CD4-positive, alpha-beta T cell treated with Interleukin-6 for 4 hours (primary cell): ENCODE results near the gene SPATA21.
"Not testable (repeated sequence)": the region's sequence is repeated elsewhere in the genome, so short reads cannot be mapped to it uniquely, and the experiment has no call there.

Source experiments
- DNase-seq: peaks from one replicate; pipeline ENCODE4 v3.0.0-alpha.2; 2020; ENCODE audit warnings: mixed read lengths

Gene SPATA21

GRCh38 chr1:16436946-16437474 is at the start of gene SPATA21:
SPATA21 (minus strand) TSS chr1:16437424; CDS start chr1:16431371, 6,053 bp downstream.
- no peak for DNase-seq

GRCh38 chr1:16487011-16487410 is 49.8 kb upstream of the SPATA21 start:
- DNase-seq = not testable (repeated sequence)

DNA sequence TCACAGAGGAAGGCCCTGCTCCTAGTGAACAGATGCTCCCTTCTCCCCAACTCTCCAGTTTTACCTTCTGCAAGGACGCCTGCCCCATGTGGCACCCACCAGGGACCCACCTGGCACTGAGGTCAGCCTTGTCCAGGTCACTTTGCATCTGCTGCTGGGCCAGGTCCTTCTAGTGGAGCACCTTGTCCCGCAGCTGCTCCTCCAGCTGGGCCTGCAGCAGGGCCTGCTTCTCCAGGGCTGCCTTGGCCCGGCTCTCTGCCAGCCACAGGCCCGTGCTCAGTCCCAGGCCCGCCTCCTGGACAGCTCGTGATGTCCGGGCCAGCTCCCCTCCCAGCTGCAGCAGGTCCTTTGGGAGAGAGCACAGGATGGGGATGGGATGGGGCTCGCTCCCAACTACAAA is 49.1 kb upstream of the SPATA21 start:
- not testable (repeated sequence) for DNase-seq

GRCh38 chr1:16484931-16485330 is 47.7 kb upstream of the SPATA21 start:
- no peak for DNase-seq

GRCh38 chr1:16484501-16484835 is 47.2 kb upstream of the SPATA21 start:
- DNase-seq = no peak

DNA sequence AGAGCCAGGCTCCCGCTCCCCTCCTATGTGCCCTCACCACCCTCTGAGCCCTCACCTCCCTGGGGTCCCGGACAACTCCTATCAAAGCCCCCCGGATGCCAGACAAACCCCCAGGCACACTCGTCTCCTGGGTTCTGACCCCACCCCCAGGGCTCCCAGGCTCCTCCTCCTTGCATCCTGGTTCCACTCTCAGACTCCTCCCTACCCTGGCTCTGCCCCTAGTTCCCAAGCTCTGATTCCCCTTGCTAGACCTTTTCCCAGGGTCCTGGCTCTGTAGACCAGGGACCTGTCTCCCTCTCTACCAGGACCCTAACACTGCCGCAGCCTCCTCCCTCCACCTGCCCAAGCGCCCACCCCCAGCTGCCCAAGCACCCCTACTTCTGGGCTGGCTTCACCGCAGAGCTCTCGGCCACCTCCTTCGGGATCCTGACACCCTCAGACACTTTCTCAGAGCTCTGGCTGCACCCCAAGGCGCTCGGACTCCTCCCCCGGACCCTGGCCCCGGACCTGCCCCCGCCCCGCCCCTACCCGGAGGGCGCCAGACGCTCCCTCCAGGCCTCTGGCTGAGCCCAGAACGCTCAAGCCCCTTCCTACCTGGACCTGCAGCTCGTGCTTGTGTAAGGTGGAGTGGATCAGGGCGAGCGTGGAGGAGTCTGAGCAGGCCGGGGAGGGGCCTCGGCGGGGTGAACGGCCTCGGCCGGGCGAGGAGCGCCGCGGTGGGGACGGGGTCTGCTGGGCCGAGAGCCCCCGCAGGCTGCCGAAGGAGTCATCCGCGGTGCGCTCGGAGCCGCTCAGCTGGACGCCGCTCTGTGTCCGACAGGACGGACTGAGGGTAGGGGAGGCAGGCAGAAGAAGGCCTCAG is 46.6 kb upstream of the SPATA21 start:
- not testable (repeated sequence) for DNase-seq

GRCh38 chr1:16483146-16483545 is 45.9 kb upstream of the SPATA21 start:
- not testable (repeated sequence) for DNase-seq

- no peak for DNase-seq
These were observed 40.9 kb upstream of the SPATA21 start for GRCh38 chr1:16478091-16478490.

DNA sequence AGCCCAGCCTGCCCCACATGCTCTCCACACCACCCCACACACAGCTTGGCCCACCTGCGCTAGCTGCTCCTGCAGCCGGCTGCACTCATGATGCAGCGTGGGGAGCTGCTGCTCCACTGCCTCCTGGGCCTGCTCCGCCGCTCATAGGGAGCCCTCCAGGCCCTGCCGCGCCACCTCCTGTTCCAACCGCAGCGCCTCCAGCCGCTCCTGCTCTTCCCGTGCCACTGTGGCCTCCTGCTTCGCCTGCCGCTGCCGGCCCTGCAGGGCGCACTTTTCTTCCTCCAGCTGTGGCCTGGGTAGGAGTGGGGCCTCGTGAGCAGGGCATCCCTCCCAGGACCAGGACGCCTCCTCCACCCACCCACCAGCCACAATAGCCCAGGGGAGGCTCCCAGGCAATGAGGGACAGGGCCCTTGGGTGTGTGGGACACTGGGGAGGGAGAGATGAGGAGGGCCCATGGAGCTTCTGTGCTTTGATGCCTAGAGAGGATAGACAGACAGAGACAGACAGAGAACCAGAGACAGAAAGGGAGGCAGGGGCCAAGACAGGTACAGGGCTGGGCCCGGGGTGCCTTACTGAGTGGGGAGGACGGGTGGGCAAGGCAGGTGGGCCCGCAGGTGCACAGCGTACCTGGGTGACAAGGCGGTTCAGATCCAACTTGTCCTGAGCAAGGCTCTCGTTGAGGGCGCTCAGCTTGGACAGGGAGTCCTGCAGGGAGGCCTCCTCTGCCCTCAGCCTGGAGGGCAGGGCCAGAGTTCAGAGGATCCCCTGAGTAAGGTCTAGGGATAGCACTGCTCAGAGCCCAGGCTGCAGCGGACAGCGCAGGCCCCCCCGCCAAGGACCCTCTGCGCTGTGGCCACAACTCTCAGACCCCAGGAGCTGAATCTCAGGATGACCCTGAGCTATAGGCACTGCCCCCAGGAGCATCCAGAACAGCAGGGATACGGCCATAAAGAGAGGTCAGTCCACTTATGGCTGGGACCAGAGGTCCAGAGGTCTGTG is 38.8 kb upstream of the SPATA21 start:
- not testable (repeated sequence) for DNase-seq

DNA sequence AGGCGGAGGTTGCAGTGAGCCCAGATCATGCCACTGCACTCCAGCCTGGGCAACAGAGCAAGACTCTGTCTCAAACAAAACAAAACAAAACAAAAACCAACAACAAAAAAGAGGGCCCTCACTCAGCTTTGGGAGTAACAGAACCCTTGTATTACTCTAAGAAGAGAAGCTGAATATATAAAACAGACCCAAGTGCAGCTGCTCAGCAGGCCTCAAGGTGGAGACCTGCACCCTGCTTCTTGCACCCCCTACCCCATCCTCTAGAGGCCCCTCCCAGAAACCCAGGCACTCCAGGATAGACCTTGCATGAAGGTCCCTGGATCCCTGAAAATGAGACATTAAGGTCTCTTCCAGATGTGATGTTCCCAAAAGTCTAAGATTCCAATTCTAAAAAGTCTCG is 37.7 kb upstream of the SPATA21 start:
- not testable (repeated sequence) for DNase-seq

DNA sequence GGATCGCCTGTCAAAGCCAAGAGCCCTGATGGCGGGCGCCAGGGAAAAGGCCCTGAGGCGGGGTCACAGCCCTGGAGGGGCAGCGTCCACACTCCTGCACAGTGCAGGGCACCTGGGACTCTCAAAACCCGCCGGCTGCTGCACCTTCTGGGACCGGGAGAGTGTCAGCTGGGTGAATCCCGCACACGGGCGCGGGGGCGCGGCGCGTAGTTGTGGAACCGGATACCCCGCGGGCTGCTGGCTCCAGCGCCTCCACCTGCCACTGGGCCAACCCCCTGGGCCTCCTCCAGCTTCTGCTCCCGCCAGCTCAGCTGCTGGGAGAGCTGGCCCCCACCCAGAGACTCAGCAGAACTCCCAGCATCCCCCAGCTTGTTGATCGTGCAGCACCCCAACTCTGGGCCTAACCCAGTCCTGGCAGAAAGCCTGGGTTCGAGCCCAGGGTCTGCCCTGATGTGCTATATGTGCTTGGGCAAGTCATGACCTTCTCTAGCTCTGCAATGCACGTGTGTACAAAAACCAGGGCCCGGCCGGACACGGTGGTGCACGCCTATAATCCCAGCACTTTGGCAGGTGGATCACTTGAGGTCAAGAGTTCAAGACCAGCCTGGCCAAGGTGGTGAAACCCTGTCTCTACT is 37.1 kb upstream of the SPATA21 start:
- DNase-seq = no peak

DNA sequence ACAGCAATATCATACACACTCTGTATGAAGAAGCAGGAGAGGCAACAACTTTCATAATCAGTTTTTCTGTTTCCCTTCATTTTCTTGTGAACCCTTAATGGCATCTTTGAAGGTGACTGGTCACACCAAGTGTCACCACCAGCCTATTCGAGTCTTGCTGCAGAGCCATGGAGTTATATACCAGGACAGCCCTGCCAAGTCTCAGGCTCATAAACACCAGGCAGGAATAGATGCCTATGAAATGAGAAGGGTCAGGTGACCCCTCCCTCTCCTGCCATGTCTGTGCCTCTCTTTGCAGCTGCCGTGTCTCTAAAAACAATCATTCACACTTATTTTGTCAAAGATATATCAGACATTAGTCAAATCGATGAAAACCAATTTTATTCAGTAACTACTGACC is 31.3 kb upstream of the SPATA21 start:
- DNase-seq = no peak

DNA sequence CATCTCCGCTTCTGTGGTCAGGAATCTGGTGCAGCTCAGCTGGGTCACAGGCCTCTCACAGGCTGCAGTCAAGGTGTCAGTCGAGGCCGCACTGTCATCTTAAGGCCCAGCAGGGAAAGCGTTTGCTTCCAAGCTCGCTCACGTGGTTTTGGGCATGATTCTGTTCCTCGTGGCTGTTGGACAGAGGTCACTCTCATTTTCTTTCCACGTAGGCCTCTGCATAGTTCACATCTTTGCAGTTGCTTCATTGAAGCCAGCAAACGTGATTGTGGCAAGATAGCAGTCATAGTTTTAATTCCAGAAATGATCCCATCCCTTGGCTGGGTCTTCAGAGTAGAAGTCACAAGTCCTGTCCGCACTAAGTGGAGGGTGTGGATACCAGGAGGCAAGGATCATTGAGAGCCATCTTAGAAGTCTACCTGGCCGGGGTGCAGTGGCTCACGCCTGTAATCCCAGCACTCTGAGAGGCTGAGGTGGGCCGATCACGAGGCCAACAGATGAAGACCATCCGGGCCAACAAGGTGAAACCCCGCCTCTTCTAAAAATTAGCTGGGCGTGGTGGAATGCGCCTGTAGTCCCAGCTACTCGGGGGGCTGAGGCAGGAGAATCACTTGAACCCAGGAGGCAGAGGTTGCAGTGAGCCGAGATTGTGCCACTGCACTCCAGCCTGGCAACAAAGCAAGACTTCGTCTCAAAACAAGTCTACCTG is 27.8 kb upstream of the SPATA21 start:
- DNase-seq = no peak

GRCh38 chr1:16462773-16463330 is 25.6 kb upstream of the SPATA21 start:
- no peak for DNase-seq

- no peak for DNase-seq
These were observed 24.5 kb upstream of the SPATA21 start for GRCh38 chr1:16461681-16462080.

- DNase-seq = no peak
These were observed 22.2 kb upstream of the SPATA21 start for GRCh38 chr1:16459352-16459925.

DNA sequence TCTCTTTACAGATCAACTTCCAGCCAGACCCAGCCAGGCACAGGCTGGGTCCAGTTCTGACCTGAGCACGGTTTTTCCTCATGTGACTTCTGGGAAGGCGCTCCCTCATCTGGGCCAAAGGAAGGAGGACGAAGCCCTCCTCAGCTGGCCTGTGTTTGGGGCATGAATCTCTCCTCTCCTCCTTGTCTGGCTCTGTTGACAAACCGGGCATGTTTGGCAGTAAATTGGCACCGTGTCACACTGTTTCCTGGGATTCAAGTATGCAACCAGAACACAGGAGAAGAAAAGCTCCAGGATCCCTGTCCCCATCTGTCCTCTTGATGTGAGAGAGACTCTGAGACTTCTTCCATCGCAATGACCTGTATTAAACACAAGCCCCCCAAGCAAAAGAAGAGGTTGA is 21.6 kb upstream of the SPATA21 start:
- DNase-seq = no peak

- not testable (repeated sequence) for DNase-seq
These were observed 18.9 kb upstream of the SPATA21 start for GRCh38 chr1:16456151-16456550.

DNA sequence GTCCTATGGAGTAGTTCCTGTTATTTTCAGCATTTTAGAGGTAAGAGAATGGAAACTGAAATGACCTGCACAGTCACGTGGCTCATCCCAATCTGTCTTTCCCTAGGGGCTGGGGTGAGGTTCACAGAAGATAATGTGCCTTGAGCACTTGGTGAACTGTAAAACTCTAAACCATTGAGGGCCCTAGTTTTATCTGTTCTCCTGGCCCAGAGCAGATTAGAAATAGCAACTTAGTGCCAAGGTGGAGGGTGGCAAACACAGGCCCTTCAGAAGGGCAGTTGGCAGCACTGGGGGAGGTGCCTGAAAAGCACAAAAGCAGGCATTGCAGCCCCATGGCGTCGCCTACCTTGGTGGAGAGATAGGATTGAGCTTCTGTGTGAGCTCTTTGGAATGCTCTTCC is 17.7 kb upstream of the SPATA21 start:
- not testable (repeated sequence) for DNase-seq

DNA sequence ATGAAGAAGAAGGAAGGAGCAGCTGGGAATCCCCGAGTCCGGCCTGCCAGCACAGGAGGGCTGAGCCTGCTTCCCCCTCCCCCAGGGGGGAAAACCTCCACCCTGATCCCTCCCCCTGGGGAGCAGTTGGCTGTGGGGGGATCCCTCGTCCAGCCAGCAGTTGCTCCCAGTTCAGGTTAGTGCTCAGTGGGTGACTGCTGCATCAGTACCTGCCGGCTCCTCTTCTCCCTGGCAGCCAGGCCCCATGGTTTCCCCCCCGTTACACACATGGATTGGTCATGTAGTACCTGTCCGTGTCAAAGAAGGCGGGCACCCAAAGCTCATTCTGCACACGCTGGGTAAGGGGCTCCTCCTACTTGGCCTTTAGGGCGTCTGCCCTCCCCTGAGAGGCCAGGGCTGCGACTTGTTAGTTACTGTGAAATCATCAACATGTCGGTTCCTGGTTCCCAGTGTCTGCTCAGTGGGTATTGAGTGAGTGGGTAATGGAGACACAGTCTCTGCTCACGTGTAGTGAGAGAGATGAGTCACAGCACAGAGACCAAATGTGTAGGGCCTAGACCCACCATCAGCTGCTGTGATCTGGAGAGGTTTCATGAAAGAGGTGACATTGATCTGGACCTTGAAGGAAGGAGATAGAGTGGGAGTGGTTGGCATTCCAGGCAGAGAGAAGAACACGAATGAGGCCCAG is 14.8 kb upstream of the SPATA21 start:
- DNase-seq = no peak
